SKM-1 treated with dmso at 0.1 percent for 144 hours (cell line): ENCODE measurements around the gene ZBTB4.

Source experiments
- DNase-seq: peaks from one replicate; lab custom pipeline; 2025; ENCODE audit not compliant: unreplicated experiment; lab: John Stamatoyannopoulos, UW

ZBTB4 gene, protein sequence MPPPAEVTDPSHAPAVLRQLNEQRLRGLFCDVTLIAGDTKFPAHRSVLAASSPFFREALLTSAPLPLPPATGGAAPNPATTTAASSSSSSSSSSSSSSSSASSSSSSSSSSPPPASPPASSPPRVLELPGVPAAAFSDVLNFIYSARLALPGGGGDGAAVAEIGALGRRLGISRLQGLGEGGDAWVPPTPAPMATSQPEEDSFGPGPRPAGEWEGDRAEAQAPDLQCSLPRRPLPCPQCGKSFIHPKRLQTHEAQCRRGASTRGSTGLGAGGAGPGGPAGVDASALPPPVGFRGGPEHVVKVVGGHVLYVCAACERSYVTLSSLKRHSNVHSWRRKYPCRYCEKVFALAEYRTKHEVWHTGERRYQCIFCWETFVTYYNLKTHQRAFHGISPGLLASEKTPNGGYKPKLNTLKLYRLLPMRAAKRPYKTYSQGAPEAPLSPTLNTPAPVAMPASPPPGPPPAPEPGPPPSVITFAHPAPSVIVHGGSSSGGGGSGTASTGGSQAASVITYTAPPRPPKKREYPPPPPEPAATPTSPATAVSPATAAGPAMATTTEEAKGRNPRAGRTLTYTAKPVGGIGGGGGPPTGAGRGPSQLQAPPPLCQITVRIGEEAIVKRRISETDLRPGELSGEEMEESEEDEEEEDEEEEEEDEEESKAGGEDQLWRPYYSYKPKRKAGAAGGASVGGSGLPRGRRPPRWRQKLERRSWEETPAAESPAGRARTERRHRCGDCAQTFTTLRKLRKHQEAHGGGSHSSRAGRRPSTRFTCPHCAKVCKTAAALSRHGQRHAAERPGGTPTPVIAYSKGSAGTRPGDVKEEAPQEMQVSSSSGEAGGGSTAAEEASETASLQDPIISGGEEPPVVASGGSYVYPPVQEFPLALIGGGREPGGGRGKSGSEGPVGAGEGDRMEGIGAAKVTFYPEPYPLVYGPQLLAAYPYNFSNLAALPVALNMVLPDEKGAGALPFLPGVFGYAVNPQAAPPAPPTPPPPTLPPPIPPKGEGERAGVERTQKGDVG

DNA sequence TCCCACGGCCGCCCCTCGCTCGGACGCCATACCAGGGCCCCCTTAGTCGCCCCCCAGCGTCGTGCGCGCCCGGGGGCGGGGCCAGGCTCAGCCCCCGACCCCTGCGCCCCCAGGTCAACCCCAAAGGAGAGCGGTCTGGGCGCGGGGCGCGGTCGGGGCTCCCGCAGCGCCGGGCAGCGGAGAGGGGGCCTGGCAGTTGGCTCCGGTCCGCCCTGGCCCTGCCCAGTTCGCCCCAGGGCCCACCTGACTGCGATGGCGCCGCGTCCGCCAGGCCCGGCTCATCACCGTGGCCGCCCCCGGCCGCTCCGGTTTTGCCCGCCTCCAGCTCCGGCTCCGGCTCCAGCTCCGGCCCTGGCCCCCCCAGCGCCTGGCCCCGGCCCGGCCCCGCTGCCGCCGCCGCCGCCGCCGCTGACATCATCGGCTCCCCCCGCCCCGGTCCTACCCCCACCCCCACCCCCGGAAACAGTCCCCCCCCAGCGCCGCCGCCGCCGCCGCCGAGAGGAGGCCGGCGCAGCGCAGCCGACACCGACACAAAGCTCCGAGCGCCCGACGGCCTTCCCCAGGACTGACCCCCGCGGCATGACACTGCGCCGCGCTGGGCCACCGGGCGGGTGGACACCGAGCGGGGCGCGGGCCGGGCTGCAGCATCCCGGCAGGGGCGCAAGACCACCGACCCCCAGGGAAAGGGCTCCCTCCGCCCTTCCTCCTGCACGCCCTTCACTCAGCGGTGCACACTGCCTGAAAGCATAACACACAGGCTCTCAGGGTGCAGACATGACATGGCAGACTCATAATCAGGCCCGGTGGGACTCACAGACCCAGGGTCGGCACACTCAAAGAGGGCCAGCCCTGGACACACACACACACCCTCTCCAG is at the start of gene ZBTB4:
Gene ZBTB4, minus strand, starts transcription at position 419 of the 876 bp plus-strand sequence. CDS start 12,830 bp downstream, outside the sequence.
- no peak for DNase-seq

DNA sequence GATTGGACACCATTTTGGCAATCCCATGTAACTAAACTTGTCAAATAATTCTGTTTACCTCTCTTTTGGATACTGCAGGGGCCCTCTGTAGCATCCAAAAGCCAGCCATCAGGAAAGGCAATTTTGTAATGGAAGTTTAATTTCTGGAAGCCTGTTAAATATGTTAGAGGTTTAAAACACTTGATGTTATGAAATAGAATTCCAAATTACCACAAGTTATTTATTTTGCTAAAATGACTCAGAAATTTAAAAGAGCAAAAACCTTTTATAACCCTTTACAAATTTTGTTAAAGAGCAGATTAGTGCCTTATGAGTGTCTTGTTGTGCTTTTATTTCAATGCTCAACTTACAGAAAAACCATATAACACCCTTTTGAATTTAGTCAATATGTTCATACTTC is 49.4 kb upstream of the ZBTB4 start:
- no peak for DNase-seq

DNA sequence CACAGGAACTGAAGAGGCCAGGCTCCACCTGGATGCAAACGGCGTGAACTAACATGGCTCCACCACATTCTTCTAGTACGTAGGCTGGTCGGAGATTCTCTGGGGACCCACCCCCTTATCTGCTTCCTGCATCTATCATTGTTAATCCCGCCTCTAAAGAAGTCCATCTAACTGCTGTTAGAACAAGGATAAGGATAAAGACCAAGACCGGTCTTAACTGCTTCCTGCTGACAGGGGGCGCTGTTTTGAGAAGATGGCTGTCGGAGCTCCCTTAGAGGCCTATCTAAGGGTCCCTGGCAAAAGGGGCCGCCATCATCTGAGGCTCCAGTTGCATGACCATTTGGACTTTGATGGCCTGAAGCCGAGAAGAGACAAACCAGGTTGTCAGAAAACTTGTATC is 43.6 kb upstream of the ZBTB4 start:
- DNase-seq: no peak

DNA sequence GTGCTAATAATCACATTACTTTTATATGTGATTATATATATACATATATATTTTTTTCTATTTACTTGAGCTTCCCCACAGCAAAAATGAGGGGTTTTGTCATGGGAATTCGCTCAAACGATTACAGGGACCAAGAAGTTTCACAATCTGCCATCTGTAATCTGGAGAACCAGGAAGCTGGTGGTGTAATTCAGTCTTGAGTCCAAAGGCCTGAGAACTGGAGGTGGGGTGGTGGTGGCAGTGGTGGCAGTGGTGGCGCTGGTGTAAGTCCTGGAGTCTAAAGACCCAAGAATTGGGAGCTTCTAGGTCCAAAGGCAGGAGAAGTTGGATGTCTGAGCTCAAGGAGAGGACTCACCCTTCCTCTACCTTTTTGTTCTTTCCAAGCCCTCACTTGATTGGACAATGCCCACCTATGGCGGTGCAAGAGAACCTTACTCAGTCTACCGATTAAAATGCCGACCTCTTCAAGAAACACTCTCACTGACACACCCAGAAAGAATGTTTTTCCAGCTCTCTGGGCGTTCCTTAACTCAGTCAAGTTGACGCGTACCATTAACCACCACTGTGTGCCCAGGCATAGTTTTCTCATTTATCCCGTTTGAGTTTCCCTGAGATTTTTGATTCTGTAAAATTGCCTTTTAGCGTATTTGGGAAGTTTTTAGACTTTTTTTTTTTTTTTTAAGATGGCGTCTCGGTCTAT is 36.6 kb upstream of the ZBTB4 start:
- no peak for DNase-seq

DNA sequence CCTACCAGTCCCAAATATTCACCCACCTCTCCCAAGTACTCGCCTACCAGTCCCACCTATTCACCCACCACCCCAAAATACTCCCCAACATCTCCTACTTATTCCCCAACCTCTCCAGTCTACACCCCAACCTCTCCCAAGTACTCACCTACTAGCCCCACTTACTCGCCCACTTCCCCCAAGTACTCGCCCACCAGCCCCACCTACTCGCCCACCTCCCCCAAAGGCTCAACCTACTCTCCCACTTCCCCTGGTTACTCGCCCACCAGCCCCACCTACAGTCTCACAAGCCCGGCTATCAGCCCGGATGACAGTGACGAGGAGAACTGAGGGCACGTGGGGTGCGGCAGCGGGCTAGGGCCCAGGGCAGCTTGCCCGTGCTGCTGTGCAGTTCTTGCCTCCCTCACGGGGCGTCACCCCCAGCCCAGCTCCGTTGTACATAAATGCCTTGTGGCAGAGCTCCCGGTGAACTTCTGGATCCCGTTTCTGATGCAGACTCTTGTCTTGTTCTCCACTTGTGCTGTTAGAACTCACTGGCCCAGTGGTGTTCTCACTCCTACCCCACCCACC is 34.5 kb upstream of the ZBTB4 start:
- DNase-seq: no peak

DNA sequence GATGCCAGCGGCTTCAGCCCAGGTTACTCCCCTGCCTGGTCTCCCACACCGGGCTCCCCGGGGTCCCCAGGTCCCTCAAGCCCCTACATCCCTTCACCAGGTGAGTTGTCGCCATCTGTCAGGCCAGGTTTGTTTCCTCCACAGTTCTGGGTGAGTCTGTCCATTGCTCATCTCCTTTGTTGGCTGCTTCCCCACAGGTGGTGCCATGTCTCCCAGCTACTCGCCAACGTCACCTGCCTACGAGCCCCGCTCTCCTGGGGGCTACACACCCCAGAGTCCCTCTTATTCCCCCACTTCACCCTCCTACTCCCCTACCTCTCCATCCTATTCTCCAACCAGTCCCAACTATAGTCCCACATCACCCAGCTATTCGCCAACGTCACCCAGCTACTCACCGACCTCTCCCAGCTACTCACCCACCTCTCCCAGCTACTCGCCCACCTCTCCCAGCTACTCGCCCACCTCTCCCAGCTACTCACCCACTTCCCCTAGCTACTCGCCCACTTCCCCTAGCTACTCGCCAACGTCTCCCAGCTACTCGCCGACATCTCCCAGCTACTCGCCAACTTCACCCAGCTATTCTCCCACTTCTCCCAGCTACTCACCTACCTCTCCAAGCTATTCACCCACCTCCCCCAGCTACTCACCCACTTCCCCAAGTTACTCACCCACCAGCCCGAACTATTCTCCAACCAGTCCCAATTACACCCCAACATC is 33.6 kb upstream of the ZBTB4 start:
- DNase-seq: no peak

DNA sequence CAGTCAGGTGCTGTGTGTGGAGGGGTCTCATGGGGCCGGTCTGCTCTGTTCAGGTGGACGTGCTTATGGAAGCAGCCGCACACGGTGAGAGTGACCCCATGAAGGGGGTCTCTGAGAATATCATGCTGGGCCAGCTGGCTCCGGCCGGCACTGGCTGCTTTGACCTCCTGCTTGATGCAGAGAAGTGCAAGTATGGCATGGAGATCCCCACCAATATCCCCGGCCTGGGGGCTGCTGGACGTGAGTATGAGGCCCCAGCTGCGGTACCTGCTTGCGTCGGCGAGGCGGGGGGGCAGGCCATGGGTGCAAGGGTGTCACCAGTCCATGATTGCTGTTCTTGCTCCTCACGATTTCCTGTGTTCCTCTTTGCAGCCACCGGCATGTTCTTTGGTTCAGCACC is 32.7 kb upstream of the ZBTB4 start:
- DNase-seq: no peak

DNA sequence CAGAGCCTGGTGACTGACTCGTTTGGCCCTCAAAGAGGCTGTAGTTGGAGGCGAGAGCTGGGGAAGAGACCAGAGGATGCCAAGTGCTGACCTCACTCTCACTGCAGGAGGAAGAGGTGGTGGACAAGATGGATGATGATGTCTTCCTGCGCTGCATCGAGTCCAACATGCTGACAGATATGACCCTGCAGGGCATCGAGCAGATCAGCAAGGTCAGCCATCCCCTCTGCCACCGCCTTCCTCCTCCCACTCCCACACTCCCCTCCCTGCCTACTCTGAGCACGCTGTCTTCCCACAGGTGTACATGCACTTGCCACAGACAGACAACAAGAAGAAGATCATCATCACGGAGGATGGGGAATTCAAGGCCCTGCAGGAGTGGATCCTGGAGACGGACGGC is 31.7 kb upstream of the ZBTB4 start:
- DNase-seq: no peak

DNA sequence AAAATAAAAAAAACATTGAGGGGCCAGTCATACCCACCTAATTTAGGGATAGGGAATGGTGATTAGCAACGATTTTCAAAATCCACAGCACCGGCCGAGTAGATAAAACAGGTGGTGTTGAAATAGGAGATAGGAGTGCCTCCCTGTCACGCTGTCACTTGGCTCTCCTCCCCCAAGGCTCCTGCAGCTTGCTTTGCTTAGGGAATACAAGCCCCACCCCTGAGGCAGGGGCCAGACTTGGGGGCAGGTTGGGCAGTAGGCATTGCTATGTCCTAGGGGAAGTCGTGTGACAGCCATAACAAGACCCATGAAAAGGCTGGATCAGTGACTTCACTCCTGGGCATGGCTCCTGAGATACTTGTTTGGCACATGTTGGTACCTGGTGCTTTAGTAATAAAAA is 30.5 kb upstream of the ZBTB4 start:
- no peak for DNase-seq

DNA sequence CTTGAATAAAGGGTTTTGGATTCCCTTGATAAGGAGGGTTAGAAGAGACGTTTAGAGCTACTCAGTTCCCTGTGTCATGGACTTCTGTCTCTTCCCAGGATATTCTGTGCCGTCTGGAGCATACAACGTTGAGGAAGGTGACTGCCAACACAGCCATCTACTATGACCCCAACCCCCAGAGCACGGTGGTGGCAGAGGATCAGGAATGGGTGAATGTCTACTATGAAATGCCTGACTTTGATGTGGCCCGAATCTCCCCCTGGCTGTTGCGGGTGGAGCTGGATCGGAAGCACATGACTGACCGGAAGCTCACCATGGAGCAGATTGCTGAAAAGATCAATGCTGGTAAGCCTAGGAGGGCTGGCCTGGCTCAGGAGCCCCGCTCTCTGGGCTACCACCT is 29.4 kb upstream of the ZBTB4 start:
- no peak for DNase-seq

DNA sequence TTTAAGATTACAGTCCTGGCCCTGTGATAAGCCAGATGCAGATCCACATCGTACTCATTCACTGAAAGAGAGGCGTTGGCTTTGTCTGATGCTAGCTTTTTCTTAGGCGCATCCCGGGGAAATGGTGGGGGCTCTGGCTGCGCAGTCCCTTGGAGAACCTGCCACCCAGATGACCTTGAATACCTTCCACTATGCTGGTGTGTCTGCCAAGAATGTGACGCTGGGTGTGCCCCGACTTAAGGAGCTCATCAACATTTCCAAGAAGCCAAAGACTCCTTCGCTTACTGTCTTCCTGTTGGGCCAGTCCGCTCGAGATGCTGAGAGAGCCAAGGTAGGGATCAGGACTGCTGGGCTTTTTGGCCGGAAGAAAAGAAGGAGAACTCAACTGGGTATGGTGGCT is 28.7 kb upstream of the ZBTB4 start:
- no peak for DNase-seq

DNA sequence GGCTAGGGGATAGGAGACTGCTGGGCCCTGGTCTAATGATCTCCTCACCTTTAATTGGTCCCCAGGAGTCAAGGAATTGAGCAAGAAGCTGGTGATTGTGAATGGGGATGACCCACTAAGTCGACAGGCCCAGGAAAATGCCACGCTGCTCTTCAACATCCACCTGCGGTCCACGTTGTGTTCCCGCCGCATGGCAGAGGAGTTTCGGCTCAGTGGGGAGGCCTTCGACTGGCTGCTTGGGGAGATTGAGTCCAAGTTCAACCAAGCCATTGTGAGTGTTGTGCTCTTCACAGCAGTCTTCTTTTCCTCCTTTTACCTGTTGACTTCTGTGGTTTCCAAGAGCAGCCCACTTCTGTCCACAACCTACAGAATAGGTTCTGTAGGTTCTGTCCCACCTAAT is 24.1 kb upstream of the ZBTB4 start:
- no peak for DNase-seq

DNA sequence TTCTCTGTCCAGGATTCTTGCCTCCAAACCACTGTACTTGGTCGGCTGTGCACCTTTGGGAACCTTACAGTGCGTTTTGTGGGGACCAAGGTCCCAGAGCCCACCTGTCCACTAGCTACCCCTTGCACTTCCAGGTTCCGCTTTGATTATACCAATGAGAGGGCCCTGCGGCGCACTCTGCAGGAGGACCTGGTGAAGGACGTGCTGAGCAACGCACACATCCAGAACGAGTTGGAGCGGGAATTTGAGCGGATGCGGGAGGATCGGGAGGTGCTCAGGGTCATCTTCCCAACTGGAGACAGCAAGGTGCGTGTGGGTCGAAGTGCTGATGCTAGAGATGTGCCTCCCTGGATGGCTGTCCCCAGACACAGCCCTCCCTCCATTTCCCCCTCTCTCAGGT is 23.6 kb upstream of the ZBTB4 start:
- no peak for DNase-seq

DNA sequence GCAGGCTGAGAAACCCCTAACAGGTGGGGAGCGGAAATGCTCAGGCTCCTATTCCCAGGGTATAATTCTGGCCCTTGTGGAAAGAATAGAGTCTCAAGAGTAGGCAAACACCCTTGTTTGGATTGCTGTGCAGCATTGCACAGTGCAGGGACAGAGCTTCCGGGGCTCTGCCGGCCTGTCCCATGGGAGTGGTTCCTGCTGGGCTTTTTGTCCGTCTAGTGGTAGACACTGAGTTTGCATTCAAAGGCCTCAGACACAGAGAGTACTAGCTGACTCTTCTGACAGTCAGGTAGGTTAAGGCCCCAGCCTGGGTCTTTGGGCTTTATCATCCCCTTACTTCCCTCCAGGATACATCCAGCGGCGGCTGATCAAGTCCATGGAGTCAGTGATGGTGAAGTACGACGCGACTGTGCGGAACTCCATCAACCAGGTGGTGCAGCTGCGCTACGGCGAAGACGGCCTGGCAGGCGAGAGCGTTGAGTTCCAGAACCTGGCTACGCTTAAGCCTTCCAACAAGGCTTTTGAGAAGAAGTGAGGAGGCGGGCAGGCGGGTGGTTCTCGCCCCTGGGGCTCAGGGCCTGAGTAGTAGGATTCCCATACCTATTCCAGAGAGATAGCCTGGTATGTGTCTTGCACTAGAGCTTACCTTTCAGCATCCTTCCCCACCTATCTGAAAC is 22.9 kb upstream of the ZBTB4 start:
- no peak for DNase-seq

DNA sequence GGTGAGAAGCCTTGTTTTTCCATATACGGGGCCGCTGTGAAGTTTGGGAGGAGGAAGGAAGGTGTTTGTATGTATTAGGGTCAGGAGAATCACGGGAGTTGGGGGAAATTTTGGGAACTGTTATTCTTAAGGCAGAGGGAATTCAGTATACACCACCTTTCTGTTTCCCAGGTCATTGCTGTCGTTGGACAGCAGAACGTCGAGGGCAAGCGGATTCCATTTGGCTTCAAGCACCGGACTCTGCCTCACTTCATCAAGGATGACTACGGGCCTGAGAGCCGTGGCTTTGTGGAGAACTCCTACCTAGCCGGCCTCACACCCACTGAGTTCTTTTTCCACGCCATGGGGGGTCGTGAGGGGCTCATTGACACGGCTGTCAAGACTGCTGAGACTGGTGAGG is 22.3 kb upstream of the ZBTB4 start:
- no peak for DNase-seq

DNA sequence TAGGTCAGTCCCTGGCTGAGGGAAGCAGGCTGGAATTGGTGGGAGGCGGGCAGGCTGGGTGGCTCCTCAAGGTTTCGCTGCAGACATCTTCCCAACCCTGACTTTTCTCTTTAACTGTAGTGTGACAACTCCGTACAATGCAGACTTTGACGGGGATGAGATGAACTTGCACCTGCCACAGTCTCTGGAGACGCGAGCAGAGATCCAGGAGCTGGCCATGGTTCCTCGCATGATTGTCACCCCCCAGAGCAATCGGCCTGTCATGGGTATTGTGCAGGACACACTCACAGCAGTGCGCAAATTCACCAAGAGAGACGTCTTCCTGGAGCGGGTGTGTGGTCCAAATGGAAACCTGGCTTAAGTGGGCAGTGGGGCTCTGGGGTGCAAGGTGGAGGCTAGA is 19.7 kb upstream of the ZBTB4 start:
- no peak for DNase-seq

DNA sequence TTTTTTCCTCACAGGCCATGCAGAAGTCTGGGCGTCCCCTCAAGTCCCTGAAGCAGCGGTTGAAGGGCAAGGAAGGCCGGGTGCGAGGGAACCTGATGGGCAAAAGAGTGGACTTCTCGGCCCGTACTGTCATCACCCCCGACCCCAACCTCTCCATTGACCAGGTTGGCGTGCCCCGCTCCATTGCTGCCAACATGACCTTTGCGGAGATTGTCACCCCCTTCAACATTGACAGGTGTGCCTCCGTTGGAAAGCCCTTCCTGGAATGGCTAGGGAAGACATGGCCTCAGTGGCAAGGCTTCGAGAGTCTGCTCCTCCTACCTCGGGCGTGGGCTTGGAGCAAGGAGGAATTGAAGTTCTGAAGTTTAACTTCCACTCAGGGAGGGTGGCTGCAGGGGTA is 18.2 kb upstream of the ZBTB4 start:
- DNase-seq: no peak

DNA sequence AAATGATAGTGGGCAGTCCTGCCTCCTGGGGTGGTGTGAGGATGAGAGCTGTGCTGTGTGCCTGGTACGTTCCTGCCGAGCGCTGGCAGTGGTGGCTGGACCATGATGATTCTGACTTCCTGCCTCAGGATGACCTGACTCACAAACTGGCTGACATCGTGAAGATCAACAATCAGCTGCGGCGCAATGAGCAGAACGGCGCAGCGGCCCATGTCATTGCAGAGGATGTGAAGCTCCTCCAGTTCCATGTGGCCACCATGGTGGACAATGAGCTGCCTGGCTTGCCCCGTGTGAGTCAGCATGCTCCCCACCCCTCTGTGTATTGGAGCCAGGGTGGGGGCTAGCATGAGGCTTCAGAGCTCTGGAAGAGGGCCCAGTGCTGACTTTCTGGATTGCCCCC is 17.8 kb upstream of the ZBTB4 start:
- no peak for DNase-seq
